MCF 10A (cell line): ENCODE results near the gene TCEA2. TPM values are rescaled to one million over a fixed set of nuclear protein-coding genes. Genes with fewer than 3 reads are reported as not detected.

Source experiments
- BruUV-seq: library from RNA; stranded (reverse); fragments of 400-500 nt; replicated peaks from 2 replicates; lab custom pipeline; 2021; lab: Mats Ljungman, UMichigan
- CTCF ChIA-PET: fragments of 300-600 bp; sonication (Branson Sonifier 250); formaldehyde crosslinking; extraction: SDS; loops from one replicate; lab custom pipeline; 2021; ENCODE audit warnings: antibody characterized with exemption, inconsistent platforms; lab: Yijun Ruan, JAX
- POLR2A ChIA-PET: fragments of 300-600, 350-650 bp; sonication (Branson Sonifier 250); formaldehyde crosslinking; extraction: SDS; loops from one replicate; lab custom pipeline; 2020; ENCODE audit warnings: antibody characterized with exemption, inconsistent platforms; lab: Yijun Ruan, JAX
- DNase-seq: peaks from one replicate; pipeline ENCODE4 v3.0.0-alpha.2; 2018; ENCODE audit not compliant: unreplicated experiment
- H3K27ac Mint-ChIP-seq: one replicate; pipeline ENCODE4 v1.8.0; 2022; ENCODE audit warnings: mild to moderate bottlenecking, low read depth, mixed read lengths; ENCODE audit not compliant: unreplicated experiment
- H3K27me3 Mint-ChIP-seq: one replicate; pipeline ENCODE4 v1.8.0; 2022; ENCODE audit warnings: mixed read lengths; ENCODE audit not compliant: insufficient read depth, unreplicated experiment
- H3K36me3 Mint-ChIP-seq: one replicate; pipeline ENCODE4 v1.8.0; 2022; ENCODE audit warnings: mild to moderate bottlenecking, moderate library complexity, mixed read lengths; ENCODE audit not compliant: insufficient read depth, unreplicated experiment
- H3K4me1 Mint-ChIP-seq: one replicate; pipeline ENCODE4 v1.8.0; 2022; ENCODE audit warnings: mixed read lengths; ENCODE audit not compliant: insufficient read depth, unreplicated experiment
- H3K4me3 Mint-ChIP-seq: one replicate; pipeline ENCODE4 v1.8.0; 2022; ENCODE audit warnings: mild to moderate bottlenecking, moderate library complexity, mixed read lengths; ENCODE audit not compliant: unreplicated experiment
- H3K9me3 Mint-ChIP-seq: one replicate; pipeline ENCODE4 v1.8.0; 2022; ENCODE audit warnings: mixed read lengths; ENCODE audit not compliant: unreplicated experiment
- intact Hi-C: fragments of 100-400 bp; cut with micrococcal nuclease; formaldehyde crosslinking; loops from 2 replicates; pipeline ENCODE4 v1.14.1; 2022
- total RNA-seq: library from RNA; stranded (reverse); gene quantifications from 2 replicates; pipeline ENCODE4 v1.2.3, GENCODE V29; 2022
- TF ChIP-seq, protein P1 (sequence below): fragments of 200-600 bp; IDR thresholded peaks from one replicate; pipeline ENCODE4 v1.8.0; 2022; ENCODE audit warnings: antibody characterized with exemption, mild to moderate bottlenecking; ENCODE audit not compliant: unreplicated experiment

The TCEA2 gene
- total RNA-seq, 1 experiment from 2014 or later, result 30.8 TPM

DNA sequence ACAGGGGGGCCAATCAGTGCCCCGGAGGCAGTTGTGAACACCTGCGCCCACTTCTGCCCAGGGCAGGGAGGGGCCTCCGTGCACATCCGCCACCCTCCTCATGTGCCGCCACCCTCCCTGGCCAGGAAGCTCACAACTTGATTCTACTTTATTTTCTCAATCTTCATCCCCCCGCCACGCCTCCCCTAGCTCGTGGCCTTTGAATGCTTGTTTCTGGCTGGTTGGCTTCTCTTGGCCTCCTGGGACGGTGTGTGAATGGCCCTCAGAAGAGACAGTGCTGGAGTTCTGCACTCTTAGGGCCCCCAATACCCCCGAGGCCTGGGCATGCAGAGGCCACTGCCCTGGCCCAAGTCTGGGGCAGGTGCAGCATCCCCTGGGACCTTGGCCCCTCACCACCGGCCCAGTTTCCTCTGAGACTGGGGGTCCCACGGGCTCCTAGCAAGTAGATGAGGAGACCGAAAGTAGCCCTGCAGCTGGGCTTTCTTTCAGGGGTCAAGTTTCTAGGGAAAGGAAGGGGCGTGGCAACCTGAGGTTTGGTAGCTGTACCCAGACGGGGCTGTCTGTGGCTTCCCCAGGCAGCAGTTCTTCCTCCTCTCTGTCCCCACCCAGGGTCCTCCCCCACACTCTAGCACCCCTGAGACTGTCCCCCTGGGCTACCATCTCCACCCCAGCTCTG lies 15.0 kb downstream of the TCEA2 start:
- CTCF ChIA-PET, result interaction anchor here (4.5 kb wide), 1 partner anchor 8 kb away, joined by 25 read pairs; no protein-coding TSS in a partner anchor
- H3K27me3 Mint-ChIP-seq, result no peaks in the 10 kb centered on the region
- H3K36me3 Mint-ChIP-seq, result peaks cover under 1% of the 10 kb centered on the region
- POLR2A ChIA-PET, result interaction anchor here (0.5 to 2.0 kb wide), 3 partner anchors 13 to 214 kb away, joined by 3 to 10 read pairs (median 8); partner anchors contain the start of gene TCEA2
- H3K27ac Mint-ChIP-seq, result no peak overlapping the region
- BruUV-seq, result no TSS peak
- H3K4me1 Mint-ChIP-seq, result peaks cover 8% of the 10 kb centered on the region
- TF ChIP-seq, protein P1, sequence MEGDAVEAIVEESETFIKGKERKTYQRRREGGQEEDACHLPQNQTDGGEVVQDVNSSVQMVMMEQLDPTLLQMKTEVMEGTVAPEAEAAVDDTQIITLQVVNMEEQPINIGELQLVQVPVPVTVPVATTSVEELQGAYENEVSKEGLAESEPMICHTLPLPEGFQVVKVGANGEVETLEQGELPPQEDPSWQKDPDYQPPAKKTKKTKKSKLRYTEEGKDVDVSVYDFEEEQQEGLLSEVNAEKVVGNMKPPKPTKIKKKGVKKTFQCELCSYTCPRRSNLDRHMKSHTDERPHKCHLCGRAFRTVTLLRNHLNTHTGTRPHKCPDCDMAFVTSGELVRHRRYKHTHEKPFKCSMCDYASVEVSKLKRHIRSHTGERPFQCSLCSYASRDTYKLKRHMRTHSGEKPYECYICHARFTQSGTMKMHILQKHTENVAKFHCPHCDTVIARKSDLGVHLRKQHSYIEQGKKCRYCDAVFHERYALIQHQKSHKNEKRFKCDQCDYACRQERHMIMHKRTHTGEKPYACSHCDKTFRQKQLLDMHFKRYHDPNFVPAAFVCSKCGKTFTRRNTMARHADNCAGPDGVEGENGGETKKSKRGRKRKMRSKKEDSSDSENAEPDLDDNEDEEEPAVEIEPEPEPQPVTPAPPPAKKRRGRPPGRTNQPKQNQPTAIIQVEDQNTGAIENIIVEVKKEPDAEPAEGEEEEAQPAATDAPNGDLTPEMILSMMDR, result no peak
- no peaks in the 10 kb centered on the region for H3K9me3 Mint-ChIP-seq
- DNase-seq, result no peak
- H3K4me3 Mint-ChIP-seq, result no peak overlapping the region
- intact Hi-C loops, result no loop called here

DNA sequence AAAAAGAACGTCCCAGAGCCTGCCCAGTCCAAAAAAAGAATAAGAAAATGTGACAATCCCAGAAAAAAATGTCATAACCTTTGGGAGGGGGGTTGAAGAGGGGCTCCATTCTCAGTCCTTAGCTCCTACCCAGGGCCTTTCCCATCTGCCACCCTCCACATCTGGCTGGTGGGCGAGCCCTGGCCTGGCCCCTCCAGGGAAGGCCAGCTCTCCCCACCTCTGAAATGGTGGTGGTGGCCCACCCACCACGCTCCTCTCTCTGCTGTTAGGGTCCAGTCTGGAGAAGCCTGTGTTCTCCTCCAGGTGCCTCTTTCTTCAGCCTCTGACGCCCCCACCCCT lies 15.9 kb downstream of the TCEA2 start:
- peak overlapping the region; percentile 83 for H3K27ac Mint-ChIP-seq

DNA sequence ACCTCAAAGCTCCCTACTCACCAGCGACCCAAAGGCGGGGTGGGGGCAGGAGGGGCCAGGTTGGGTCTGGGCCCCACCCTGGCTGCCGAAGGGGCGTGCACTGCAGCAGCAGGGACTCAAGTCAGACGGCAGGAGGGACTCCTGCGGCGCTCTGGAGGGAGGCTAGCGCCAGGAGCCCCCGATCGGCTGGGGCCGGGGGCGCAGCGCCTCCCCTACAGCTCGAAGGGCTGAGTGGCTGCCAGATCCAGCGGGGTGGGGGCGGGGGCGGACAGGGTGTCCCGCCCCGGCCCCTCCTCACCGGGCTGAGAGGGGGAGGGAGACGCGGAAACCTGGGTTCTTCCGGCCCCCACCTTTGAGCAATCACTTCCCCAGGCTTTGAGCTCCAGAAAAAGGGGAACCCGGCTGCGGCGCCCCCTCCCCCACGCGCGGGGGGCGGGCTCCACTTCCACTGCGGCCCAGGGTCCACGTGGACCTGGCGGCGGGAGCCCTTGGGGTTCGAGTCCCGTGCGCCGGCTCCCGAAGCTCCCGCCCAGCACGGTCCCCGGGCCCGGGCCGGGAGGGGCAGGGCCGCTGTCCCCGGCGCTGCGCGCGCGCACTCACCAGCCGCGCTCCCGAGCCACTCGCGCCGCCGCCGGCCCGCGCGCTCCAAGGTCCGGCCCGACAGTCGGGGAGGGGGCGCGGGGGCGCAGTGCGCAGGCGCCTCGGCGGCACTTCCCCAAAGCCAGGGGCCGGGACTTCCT lies 16.4 kb downstream of the TCEA2 start, which contains the start of gene RGS19:
RGS19 (minus strand) TSS at position 246 of the 740 bp plus-strand sequence. CDS start 2,632 bp downstream, outside the sequence.
- Mint-ChIP-seq H3K27me3 (no peaks in the 10 kb centered on the region), H3K27ac (peak within 1 kb of the TSS; percentile 83), H3K4me1 (peaks cover 8% of the 10 kb centered on the region), H3K36me3 (peaks cover 6% of the 10 kb centered on the region), H3K9me3 (no peaks in the 10 kb centered on the region), H3K4me3 (peak within 1 kb of the TSS; percentile 73)
- POLR2A ChIA-PET, result interaction anchor here (0.6 to 2.0 kb wide), 10 partner anchors 14 to 806 kb away, joined by 3 to 10 read pairs (median 4); partner anchors contain the start of genes ARFGAP1, SAMD10 and TCEA2
- peak; percentile 47 for DNase-seq
- no TSS peak for BruUV-seq
- CTCF ChIA-PET, result interaction anchor here (0.5 to 8.9 kb wide), 5 partner anchors 10 to 1574 kb away, joined by 3 to 93 read pairs (median 6); no protein-coding TSS in a partner anchor
- intact Hi-C loops, result no loop called here
- TF ChIP-seq, protein P1, result no peak

More for the DNA sequence above, 15.9 kb downstream of the TCEA2 start:
- no peak for DNase-seq
- Mint-ChIP-seq H3K4me1 (peaks cover 8% of the 10 kb centered on the region), H3K9me3 (no peaks in the 10 kb centered on the region), H3K4me3 (peak overlapping the region; percentile 73), H3K27me3 (no peaks in the 10 kb centered on the region), H3K36me3 (peaks cover 6% of the 10 kb centered on the region)
- TF ChIP-seq, protein P1, result no peak
- ChIA-PET POLR2A (interaction anchor here (0.6 to 2.0 kb wide), 6 partner anchors 13 to 54 kb away, joined by 3 to 10 read pairs (median 4); partner anchors contain the start of gene TCEA2), CTCF (interaction anchor here (0.6 to 8.9 kb wide), 4 partner anchors 9 to 207 kb away, joined by 5 to 93 read pairs (median 16); no protein-coding TSS in a partner anchor)
- BruUV-seq, result no TSS peak
- intact Hi-C loops, result no loop called here
